GM12891 (cell line): ENCODE measurements around the gene RAI1.

ENCODE experiments used
- POLR2A ChIP-seq: IDR thresholded peaks from 2 replicates; pipeline ENCODE4 v1.6.1; 2011; ENCODE audit warnings: low read depth, low read length, control low read depth
- POLR2AphosphoS5 ChIP-seq: IDR thresholded peaks from 2 replicates; pipeline ENCODE4 v1.6.1; 2011; ENCODE audit warnings: low read depth, low read length, control low read depth
- POU2F2 ChIP-seq: IDR thresholded peaks from 2 replicates; pipeline ENCODE4 v1.6.1; 2011; ENCODE audit warnings: low read depth, mild to moderate bottlenecking, control low read depth, low read length, moderate library complexity
- SPI1 ChIP-seq: IDR thresholded peaks from 2 replicates; pipeline ENCODE4 v1.6.1; 2011; ENCODE audit warnings: low read depth, low read length, control low read depth
- TAF1 ChIP-seq: IDR thresholded peaks from 2 replicates; pipeline ENCODE4 v1.6.1; 2011; ENCODE audit warnings: low read depth, low read length, control low read depth

DNA sequence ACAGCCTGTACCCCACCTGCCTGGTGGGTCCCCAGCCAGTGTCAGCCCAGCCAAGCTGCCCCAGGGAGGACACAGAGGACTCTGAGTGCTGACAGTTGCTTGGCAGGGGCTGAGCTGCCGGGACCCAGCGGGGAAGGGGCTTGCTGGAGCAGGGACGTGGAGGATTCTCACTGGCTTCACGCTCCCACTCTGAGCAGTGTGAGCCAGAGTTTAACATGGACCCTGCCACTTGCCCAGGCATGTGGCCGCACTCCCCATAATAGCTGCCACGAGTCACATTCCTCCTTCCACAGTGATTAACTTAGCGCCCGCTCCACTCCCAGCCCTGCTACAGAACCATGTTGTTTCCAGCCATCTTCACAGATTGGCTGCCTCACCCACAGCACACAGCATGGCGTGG, 124.3 kb downstream of the RAI1 start:
- TF ChIP-seq POLR2A (no peak), POLR2AphosphoS5 (no peak), TAF1 (no peak), POU2F2 (no peak), SPI1 (no peak)
